ENCODE measurements around the gene COPZ1. TPM values are rescaled to one million over a fixed set of nuclear protein-coding genes. Genes with fewer than 3 reads are reported as not detected.

COPZ1 gene
- total and polyA plus RNA-seq, 9 of the 15 experiments (the other 6 are each of a cell fraction or from before 2014, with no cell fraction given), result 137 to 487 (median 233) TPM

DNA sequence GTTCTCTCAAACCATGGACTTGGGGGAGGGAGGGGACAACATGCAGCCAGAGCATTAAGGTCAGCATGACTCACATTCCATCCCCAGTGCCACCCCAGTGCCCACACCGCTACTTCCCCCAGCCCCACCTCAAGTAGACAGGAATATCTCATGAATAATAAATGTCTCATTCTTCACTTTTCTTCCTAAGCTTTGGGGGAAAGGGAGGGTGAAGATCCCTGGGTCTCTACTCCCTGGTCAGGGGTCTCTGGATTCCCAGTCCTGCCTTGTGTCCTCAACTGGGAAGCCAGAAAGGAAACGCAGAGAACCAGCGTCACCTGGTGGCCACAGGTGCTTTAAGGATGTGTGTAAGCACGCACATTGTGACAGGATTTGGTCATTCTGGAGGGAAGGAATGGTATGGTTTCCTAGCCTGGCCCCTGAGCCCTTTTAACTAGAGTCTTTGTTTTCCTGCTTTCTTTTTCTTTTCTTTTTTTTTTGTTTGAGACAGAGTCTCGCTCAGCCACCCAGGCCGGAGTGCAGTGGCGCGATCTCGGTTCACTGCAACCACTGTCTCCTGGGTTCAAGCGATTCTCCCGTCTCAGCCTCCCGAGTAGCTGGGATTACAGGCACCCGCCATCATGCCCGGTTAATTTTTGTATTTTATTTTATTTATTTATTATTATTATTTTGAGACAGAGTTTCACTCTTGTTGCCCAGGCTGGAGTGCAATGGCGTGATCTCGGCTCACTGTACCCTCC, 36.0 kb downstream of the COPZ1 start (continued):
- TF ChIP-seq, protein P1, sequence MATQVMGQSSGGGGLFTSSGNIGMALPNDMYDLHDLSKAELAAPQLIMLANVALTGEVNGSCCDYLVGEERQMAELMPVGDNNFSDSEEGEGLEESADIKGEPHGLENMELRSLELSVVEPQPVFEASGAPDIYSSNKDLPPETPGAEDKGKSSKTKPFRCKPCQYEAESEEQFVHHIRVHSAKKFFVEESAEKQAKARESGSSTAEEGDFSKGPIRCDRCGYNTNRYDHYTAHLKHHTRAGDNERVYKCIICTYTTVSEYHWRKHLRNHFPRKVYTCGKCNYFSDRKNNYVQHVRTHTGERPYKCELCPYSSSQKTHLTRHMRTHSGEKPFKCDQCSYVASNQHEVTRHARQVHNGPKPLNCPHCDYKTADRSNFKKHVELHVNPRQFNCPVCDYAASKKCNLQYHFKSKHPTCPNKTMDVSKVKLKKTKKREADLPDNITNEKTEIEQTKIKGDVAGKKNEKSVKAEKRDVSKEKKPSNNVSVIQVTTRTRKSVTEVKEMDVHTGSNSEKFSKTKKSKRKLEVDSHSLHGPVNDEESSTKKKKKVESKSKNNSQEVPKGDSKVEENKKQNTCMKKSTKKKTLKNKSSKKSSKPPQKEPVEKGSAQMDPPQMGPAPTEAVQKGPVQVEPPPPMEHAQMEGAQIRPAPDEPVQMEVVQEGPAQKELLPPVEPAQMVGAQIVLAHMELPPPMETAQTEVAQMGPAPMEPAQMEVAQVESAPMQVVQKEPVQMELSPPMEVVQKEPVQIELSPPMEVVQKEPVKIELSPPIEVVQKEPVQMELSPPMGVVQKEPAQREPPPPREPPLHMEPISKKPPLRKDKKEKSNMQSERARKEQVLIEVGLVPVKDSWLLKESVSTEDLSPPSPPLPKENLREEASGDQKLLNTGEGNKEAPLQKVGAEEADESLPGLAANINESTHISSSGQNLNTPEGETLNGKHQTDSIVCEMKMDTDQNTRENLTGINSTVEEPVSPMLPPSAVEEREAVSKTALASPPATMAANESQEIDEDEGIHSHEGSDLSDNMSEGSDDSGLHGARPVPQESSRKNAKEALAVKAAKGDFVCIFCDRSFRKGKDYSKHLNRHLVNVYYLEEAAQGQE (IDR thresholded peaks at IDR 0.05; ENCODE audit: borderline replicate concordance), result peak; percentile 95
- TF ChIP-seq, protein P1 (CRISPR knock-in tag; IDR thresholded peaks at IDR 0.05; ENCODE audit: low read depth), result no peak
- no peak for TF ChIP-seq BRF1 (IDR thresholded peaks at IDR 0.05; ENCODE audit: borderline replicate concordance, extremely low read depth, insufficient read length)
- TF ChIP-seq, protein P2, sequence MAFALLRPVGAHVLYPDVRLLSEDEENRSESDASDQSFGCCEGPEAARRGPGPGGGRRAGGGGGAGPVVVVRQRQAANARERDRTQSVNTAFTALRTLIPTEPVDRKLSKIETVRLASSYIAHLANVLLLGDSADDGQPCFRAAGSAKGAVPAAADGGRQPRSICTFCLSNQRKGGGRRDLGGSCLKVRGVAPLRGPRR (CRISPR knock-in tag; IDR thresholded peaks at IDR 0.05), result no peak
- TF ChIP-seq, protein P3, sequence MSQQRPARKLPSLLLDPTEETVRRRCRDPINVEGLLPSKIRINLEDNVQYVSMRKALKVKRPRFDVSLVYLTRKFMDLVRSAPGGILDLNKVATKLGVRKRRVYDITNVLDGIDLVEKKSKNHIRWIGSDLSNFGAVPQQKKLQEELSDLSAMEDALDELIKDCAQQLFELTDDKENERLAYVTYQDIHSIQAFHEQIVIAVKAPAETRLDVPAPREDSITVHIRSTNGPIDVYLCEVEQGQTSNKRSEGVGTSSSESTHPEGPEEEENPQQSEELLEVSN (IDR thresholded peaks at IDR 0.05; ENCODE audit: borderline replicate concordance in 1 of 2, extremely low read depth in 1 of 2, insufficient read depth in 1 of 2, insufficient read length in 1 of 2, low read depth in 1 of 2, low read length in 1 of 2, poor library complexity in 1 of 2, severe bottlenecking in 1 of 2), result peak in 1 of 2 experiments; percentile 25
- TF ChIP-seq KDM5B (IDR thresholded peaks at IDR 0.05; ENCODE audit: insufficient replicate concordance, low read depth, low read length), result no peak
- TF ChIP-seq TCFL5 (CRISPR knock-in tag; conservative IDR thresholded peaks at IDR 0.05), result no peak
- no peak for TF ChIP-seq RBBP5 (IDR thresholded peaks at IDR 0.05; ENCODE audit: borderline replicate concordance, insufficient read depth, low read length, poor library complexity, severe bottlenecking)
- no peak for TF ChIP-seq DMBX1 (CRISPR knock-in tag; IDR thresholded peaks at IDR 0.05; ENCODE audit: borderline replicate concordance)
- TF ChIP-seq, protein P4, sequence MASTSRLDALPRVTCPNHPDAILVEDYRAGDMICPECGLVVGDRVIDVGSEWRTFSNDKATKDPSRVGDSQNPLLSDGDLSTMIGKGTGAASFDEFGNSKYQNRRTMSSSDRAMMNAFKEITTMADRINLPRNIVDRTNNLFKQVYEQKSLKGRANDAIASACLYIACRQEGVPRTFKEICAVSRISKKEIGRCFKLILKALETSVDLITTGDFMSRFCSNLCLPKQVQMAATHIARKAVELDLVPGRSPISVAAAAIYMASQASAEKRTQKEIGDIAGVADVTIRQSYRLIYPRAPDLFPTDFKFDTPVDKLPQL (IDR thresholded peaks at IDR 0.05; ENCODE audit: extremely low read depth, insufficient read length), result no peak
- TF ChIP-seq COPS2 (conservative IDR thresholded peaks at IDR 0.05), result no peak
- TF ChIP-seq C11orf30 (IDR thresholded peaks at IDR 0.05; ENCODE audit: low read depth), result no peak
- TF ChIP-seq, protein P5, sequence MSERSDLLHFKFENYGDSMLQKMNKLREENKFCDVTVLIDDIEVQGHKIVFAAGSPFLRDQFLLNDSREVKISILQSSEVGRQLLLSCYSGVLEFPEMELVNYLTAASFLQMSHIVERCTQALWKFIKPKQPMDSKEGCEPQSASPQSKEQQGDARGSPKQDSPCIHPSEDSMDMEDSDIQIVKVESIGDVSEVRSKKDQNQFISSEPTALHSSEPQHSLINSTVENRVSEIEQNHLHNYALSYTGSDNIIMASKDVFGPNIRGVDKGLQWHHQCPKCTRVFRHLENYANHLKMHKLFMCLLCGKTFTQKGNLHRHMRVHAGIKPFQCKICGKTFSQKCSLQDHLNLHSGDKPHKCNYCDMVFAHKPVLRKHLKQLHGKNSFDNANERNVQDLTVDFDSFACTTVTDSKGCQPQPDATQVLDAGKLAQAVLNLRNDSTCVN (CRISPR knock-in tag; IDR thresholded peaks at IDR 0.05), result no peak
- no peak for TF ChIP-seq ZNF175 (CRISPR knock-in tag; IDR thresholded peaks at IDR 0.05; ENCODE audit: low read depth)
